HEK293T (cell line): Measurements from ENCODE around the gene IQSEC2.

Experiments
- ARNT ChIP-seq: fragments of 450-650 bp; IDR thresholded peaks from 2 replicates; pipeline ENCODE4 v1.6.1; 2017; ENCODE audit warnings: mild to moderate bottlenecking
- BHLHE40 ChIP-seq: fragments of 450-650 bp; IDR thresholded peaks from 2 replicates; pipeline ENCODE4 v1.6.1; 2016; ENCODE audit warnings: mild to moderate bottlenecking, moderate library complexity, borderline replicate concordance
- CTBP1 ChIP-seq: fragments of 450-650 bp; IDR thresholded peaks from 2 replicates; pipeline ENCODE4 v1.6.1; 2016; ENCODE audit warnings: borderline replicate concordance
- ELF4 ChIP-seq: fragments of 450-650 bp; IDR thresholded peaks from 2 replicates; pipeline ENCODE4 v1.6.1; 2017; ENCODE audit warnings: antibody characterized with exemption
- FOXA1 ChIP-seq: fragments of 450-650 bp; IDR thresholded peaks from 2 replicates; pipeline ENCODE4 v1.6.1; 2016; ENCODE audit warnings: mild to moderate bottlenecking
- FOXK2 ChIP-seq: fragments of 450-650 bp; IDR thresholded peaks from 2 replicates; pipeline ENCODE4 v1.6.1; 2016; ENCODE audit warnings: mild to moderate bottlenecking
- HDGF ChIP-seq: fragments of 450-650 bp; IDR thresholded peaks from 2 replicates; pipeline ENCODE4 v1.6.1; 2017; ENCODE audit warnings: antibody characterized with exemption, borderline replicate concordance
- NFRKB ChIP-seq: fragments of 450-650 bp; IDR thresholded peaks from 2 replicates; pipeline ENCODE4 v1.6.1; 2016; ENCODE audit warnings: mild to moderate bottlenecking, moderate library complexity
- SP1 ChIP-seq: fragments of 450-650 bp; IDR thresholded peaks from 2 replicates; pipeline ENCODE4 v1.6.1; 2017
- ZNF384 ChIP-seq: fragments of 450-650 bp; IDR thresholded peaks from 2 replicates; pipeline ENCODE4 v1.6.1; 2016

DNA sequence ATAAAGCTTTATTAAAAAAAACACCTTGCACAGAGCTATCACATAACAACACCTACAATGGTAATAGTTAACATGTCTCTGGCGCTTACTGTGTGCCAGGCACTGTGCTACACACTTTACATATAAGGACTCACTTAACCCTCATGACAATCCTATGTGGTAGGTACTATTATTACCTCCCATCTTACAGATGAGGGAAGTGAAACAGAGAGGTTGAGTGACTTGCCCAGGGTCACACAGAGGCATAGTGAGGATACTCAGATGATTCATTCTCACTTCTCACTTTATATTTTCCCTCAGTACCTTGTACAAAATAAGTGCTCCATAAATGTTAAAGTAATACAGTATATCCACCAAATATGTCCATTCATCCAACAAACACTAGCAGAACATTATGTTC lies 43.4 kb upstream of the IQSEC2 start:
- TF ChIP-seq ELF4 (no peak), ARNT (no peak), BHLHE40 (no peak), NFRKB (no peak), FOXA1 (no peak), SP1 (no peak), CTBP1 (no peak), FOXK2 (no peak), HDGF (no peak), ZNF384 (no peak)
